ENCODE measurements around the gene RAB17. TPM values are rescaled to one million over a fixed set of nuclear protein-coding genes. Genes with fewer than 3 reads are reported as not detected.

The RAB17 gene
- total and polyA plus RNA-seq, 2 donors = 0.33 to 6.8 TPM

GRCh38 chr2:237631007-237631785, 40.7 kb upstream of the RAB17 start:
- no peak overlapping the region for H3K27ac ChIP-seq (ENCODE audit: low read depth in 1 of 2, low read length in 1 of 2)
- no peaks in the 10 kb centered on the region for H3K4me1 ChIP-seq (ENCODE audit: control insufficient read depth in 2 of 2, insufficient read depth in 2 of 2, low read length in 2 of 2)
- H3K4me3 ChIP-seq (ENCODE audit: low read length in 2 of 2) = no peak overlapping the region
- DNase-seq (ENCODE audit: low read depth in 6 of 9, low spot score in 9 of 9) = no peak
- 96% methylated on average over 14 of the region's 14 CpGs for WGBS
- H3K27me3 ChIP-seq (ENCODE audit: control insufficient read depth in 2 of 2, insufficient read depth in 1 of 2, low read length in 1 of 2) = peaks cover 32 to 52% of the 10 kb centered on the region in 2 donors
- H3K9me3 ChIP-seq (ENCODE audit: control insufficient read depth in 2 of 2, insufficient read depth in 1 of 2, low read length in 1 of 2) = no peaks in the 10 kb centered on the region
- H3K36me3 ChIP-seq (ENCODE audit: control insufficient read depth in 2 of 2, insufficient read depth in 2 of 2, low read length in 1 of 2) = no peaks in the 10 kb centered on the region

GRCh38 chr2:237630216-237631000, 39.9 kb upstream of the RAB17 start:
- Histone ChIP-seq H3K27me3 (ENCODE audit: control insufficient read depth in 2 of 2, insufficient read depth in 1 of 2, low read length in 1 of 2) (peaks cover 35 to 60% of the 10 kb centered on the region in 2 donors), H3K9me3 (ENCODE audit: control insufficient read depth in 2 of 2, insufficient read depth in 1 of 2, low read length in 1 of 2) (no peaks in the 10 kb centered on the region), H3K27ac (ENCODE audit: low read depth in 1 of 2, low read length in 1 of 2) (no peak overlapping the region), H3K36me3 (ENCODE audit: control insufficient read depth in 2 of 2, insufficient read depth in 2 of 2, low read length in 1 of 2) (no peaks in the 10 kb centered on the region), H3K4me3 (ENCODE audit: low read length in 2 of 2) (no peak overlapping the region), H3K4me1 (ENCODE audit: control insufficient read depth in 2 of 2, insufficient read depth in 2 of 2, low read length in 2 of 2) (no peaks in the 10 kb centered on the region)
- DNase-seq (ENCODE audit: low read depth in 6 of 9, low spot score in 9 of 9) = no peak
- WGBS = 72% methylated on average over 12 of the region's 12 CpGs

- DNase-seq (ENCODE audit: low read depth in 6 of 9, low spot score in 9 of 9) = no peak
- H3K4me1 ChIP-seq (ENCODE audit: control insufficient read depth in 2 of 2, insufficient read depth in 2 of 2, low read length in 2 of 2) = no peaks in the 10 kb centered on the region
- H3K27me3 ChIP-seq (ENCODE audit: control insufficient read depth in 2 of 2, insufficient read depth in 1 of 2, low read length in 1 of 2) = peaks cover 37 to 66% of the 10 kb centered on the region in 2 donors
- H3K4me3 ChIP-seq (ENCODE audit: low read length in 2 of 2) = no peak overlapping the region
- no peak overlapping the region for H3K27ac ChIP-seq (ENCODE audit: low read depth in 1 of 2, low read length in 1 of 2)
- no peaks in the 10 kb centered on the region for H3K9me3 ChIP-seq (ENCODE audit: control insufficient read depth in 2 of 2, insufficient read depth in 1 of 2, low read length in 1 of 2)
- WGBS = 55% methylated on average over 8 of the region's 8 CpGs
- no peaks in the 10 kb centered on the region for H3K36me3 ChIP-seq (ENCODE audit: control insufficient read depth in 2 of 2, insufficient read depth in 2 of 2, low read length in 1 of 2)
Observed at GRCh38 chr2:237629739-237630138, 39.2 kb upstream of the RAB17 start.

GRCh38 chr2:237629188-237629534, 38.6 kb upstream of the RAB17 start:
- 100% methylated on average over 1 of the region's 1 CpG for WGBS
- Histone ChIP-seq H3K27ac (ENCODE audit: low read depth in 1 of 2, low read length in 1 of 2) (no peak overlapping the region), H3K27me3 (ENCODE audit: control insufficient read depth in 2 of 2, insufficient read depth in 1 of 2, low read length in 1 of 2) (peaks cover 37 to 72% of the 10 kb centered on the region in 2 donors), H3K36me3 (ENCODE audit: control insufficient read depth in 2 of 2, insufficient read depth in 2 of 2, low read length in 1 of 2) (no peaks in the 10 kb centered on the region), H3K4me1 (ENCODE audit: control insufficient read depth in 2 of 2, insufficient read depth in 2 of 2, low read length in 2 of 2) (no peaks in the 10 kb centered on the region), H3K4me3 (ENCODE audit: low read length in 2 of 2) (no peak overlapping the region), H3K9me3 (ENCODE audit: control insufficient read depth in 2 of 2, insufficient read depth in 1 of 2, low read length in 1 of 2) (no peaks in the 10 kb centered on the region)
- DNase-seq (ENCODE audit: low read depth in 6 of 9, low spot score in 9 of 9) = no peak

GRCh38 chr2:237628247-237629187, 38.0 kb upstream of the RAB17 start:
- H3K9me3 ChIP-seq (ENCODE audit: control insufficient read depth in 2 of 2, insufficient read depth in 1 of 2, low read length in 1 of 2) = no peaks in the 10 kb centered on the region
- H3K4me1 ChIP-seq (ENCODE audit: control insufficient read depth in 2 of 2, insufficient read depth in 2 of 2, low read length in 2 of 2) = no peaks in the 10 kb centered on the region
- DNase-seq (ENCODE audit: low read depth in 6 of 9, low spot score in 9 of 9) = no peak
- WGBS = 81% methylated on average over 14 of the region's 14 CpGs
- no peaks in the 10 kb centered on the region for H3K36me3 ChIP-seq (ENCODE audit: control insufficient read depth in 2 of 2, insufficient read depth in 2 of 2, low read length in 1 of 2)
- H3K27ac ChIP-seq (ENCODE audit: low read depth in 1 of 2, low read length in 1 of 2) = no peak overlapping the region
- peaks cover 37 to 76% of the 10 kb centered on the region in 2 donors for H3K27me3 ChIP-seq (ENCODE audit: control insufficient read depth in 2 of 2, insufficient read depth in 1 of 2, low read length in 1 of 2)
- peak overlapping the region; percentile 26 to 45 for H3K4me3 ChIP-seq (ENCODE audit: low read length in 2 of 2)

- no peak within 1 kb of the TSS for H3K27ac ChIP-seq (ENCODE audit: low read depth in 1 of 2, low read length in 1 of 2)
- peak within 1 kb of the TSS; percentile 26 to 45 for H3K4me3 ChIP-seq (ENCODE audit: low read length in 2 of 2)
- no peaks in the 10 kb centered on the region for H3K4me1 ChIP-seq (ENCODE audit: control insufficient read depth in 2 of 2, insufficient read depth in 2 of 2, low read length in 2 of 2)
- 1% methylated on average over 114 of the region's 114 CpGs for WGBS
- H3K27me3 ChIP-seq (ENCODE audit: control insufficient read depth in 2 of 2, insufficient read depth in 1 of 2, low read length in 1 of 2) = peaks cover 37 to 76% of the 10 kb centered on the region in 2 donors
- DNase-seq (ENCODE audit: low read depth in 6 of 9, low spot score in 9 of 9) = no peak
- H3K36me3 ChIP-seq (ENCODE audit: control insufficient read depth in 2 of 2, insufficient read depth in 2 of 2, low read length in 1 of 2) = no peaks in the 10 kb centered on the region
- H3K9me3 ChIP-seq (ENCODE audit: control insufficient read depth in 2 of 2, insufficient read depth in 1 of 2, low read length in 1 of 2) = no peaks in the 10 kb centered on the region
Observed at GRCh38 chr2:237627441-237628246, 37.1 kb upstream of the RAB17 start, which contains the start of gene LRRFIP1. Gene LRRFIP1 (plus strand): TSS chr2:237627587. CDS start chr2:237627645, 58 bp downstream.

- Histone ChIP-seq H3K9me3 (ENCODE audit: control insufficient read depth in 2 of 2, insufficient read depth in 1 of 2, low read length in 1 of 2) (no peaks in the 10 kb centered on the region), H3K4me1 (ENCODE audit: control insufficient read depth in 2 of 2, insufficient read depth in 2 of 2, low read length in 2 of 2) (no peaks in the 10 kb centered on the region), H3K4me3 (ENCODE audit: low read length in 2 of 2) (peak overlapping the region; percentile 20 to 45), H3K27ac (ENCODE audit: low read depth in 1 of 2, low read length in 1 of 2) (no peak overlapping the region), H3K27me3 (ENCODE audit: control insufficient read depth in 2 of 2, insufficient read depth in 1 of 2, low read length in 1 of 2) (peaks cover 37 to 73% of the 10 kb centered on the region in 2 donors), H3K36me3 (ENCODE audit: control insufficient read depth in 2 of 2, insufficient read depth in 2 of 2, low read length in 1 of 2) (no peaks in the 10 kb centered on the region)
- DNase-seq (ENCODE audit: low read depth in 6 of 9, low spot score in 9 of 9) = no peak
- WGBS = 28% methylated on average over 54 of the region's 54 CpGs
Observed at GRCh38 chr2:237626813-237627440, 36.4 kb upstream of the RAB17 start.

GRCh38 chr2:237625777-237626176, 35.2 kb upstream of the RAB17 start:
- no peaks in the 10 kb centered on the region for H3K36me3 ChIP-seq (ENCODE audit: control insufficient read depth in 2 of 2, insufficient read depth in 2 of 2, low read length in 1 of 2)
- peaks cover 37 to 66% of the 10 kb centered on the region in 2 donors for H3K27me3 ChIP-seq (ENCODE audit: control insufficient read depth in 2 of 2, insufficient read depth in 1 of 2, low read length in 1 of 2)
- no peak overlapping the region for H3K27ac ChIP-seq (ENCODE audit: low read depth in 1 of 2, low read length in 1 of 2)
- no peak for DNase-seq (ENCODE audit: low read depth in 6 of 9, low spot score in 9 of 9)
- WGBS = 32% methylated on average over 6 of the region's 6 CpGs
- H3K9me3 ChIP-seq (ENCODE audit: control insufficient read depth in 2 of 2, insufficient read depth in 1 of 2, low read length in 1 of 2) = no peaks in the 10 kb centered on the region
- no peaks in the 10 kb centered on the region for H3K4me1 ChIP-seq (ENCODE audit: control insufficient read depth in 2 of 2, insufficient read depth in 2 of 2, low read length in 2 of 2)
- H3K4me3 ChIP-seq (ENCODE audit: low read length in 2 of 2) = no peak overlapping the region

Measured in thymus (tissue), 11 donors.